PC-9 (cell line): ENCODE measurements around the gene DCUN1D1. TPM values are rescaled to one million over a fixed set of nuclear protein-coding genes. Genes with fewer than 3 reads are reported as not detected.

Source experiments
- BruUV-seq: library from RNA; stranded (reverse); fragments of 400-500 nt; replicated peaks from 2 replicates; lab custom pipeline; 2021; lab: Mats Ljungman, UMichigan
- CTCF ChIA-PET: fragments of 300-600 bp; sonication (Branson Sonifier 250); formaldehyde crosslinking; loops from one replicate; lab custom pipeline; 2022; ENCODE audit warnings: antibody characterized with exemption; lab: Charles Lee
- POLR2A ChIA-PET: fragments of 300-600 bp; sonication (Branson Sonifier 250); formaldehyde crosslinking; loops from one replicate; lab custom pipeline; 2022; ENCODE audit warnings: antibody characterized with exemption; ENCODE audit not compliant: unreplicated experiment; lab: Charles Lee
- DNase-seq, 2 experiments: peaks; one replicate each; pipeline versions ENCODE4 v3.0.0 to v3.0.0-alpha.2; 2015 to 2022; ENCODE audit warnings: mixed read lengths in 1 of 2
- H2AFZ ChIP-seq: fragments of 200-600 bp; sonication (generic); 2 replicates; pipeline ENCODE4 v1.8.1; 2017; ENCODE audit warnings: antibody characterized with exemption
- H3F3A ChIP-seq: fragments of 200-600 bp; sonication (generic); 2 replicates; pipeline ENCODE4 v1.8.1; 2017; ENCODE audit warnings: antibody characterized with exemption, mild to moderate bottlenecking, low read depth; ENCODE audit not compliant: insufficient read depth
- H3K27ac ChIP-seq: fragments of 200-600 bp; sonication (generic); 2 replicates; pipeline ENCODE4 v1.6.1; 2016; ENCODE audit warnings: mixed run types
- H3K27me3 ChIP-seq: fragments of 200-600 bp; sonication (generic); 2 replicates; pipeline ENCODE4 v1.6.1; 2016; ENCODE audit warnings: low read depth, mixed run types; ENCODE audit not compliant: insufficient read depth
- H3K36me3 ChIP-seq: fragments of 200-600 bp; sonication (generic); 2 replicates; pipeline ENCODE4 v1.6.1; 2016; ENCODE audit warnings: low read depth, mixed run types
- H3K4me1 ChIP-seq: fragments of 200-600 bp; sonication (generic); replicated peaks from 2 replicates; pipeline ENCODE4 v1.6.1; 2016; ENCODE audit warnings: mixed run types; ENCODE audit not compliant: insufficient read depth
- H3K4me2 ChIP-seq: fragments of 200-600 bp; sonication (generic); 2 replicates; pipeline ENCODE4 v1.6.1; 2017; ENCODE audit warnings: mixed run types
- H3K4me3 ChIP-seq: fragments of 200-600 bp; sonication (generic); 2 replicates; pipeline ENCODE4 v1.6.1; 2016; ENCODE audit warnings: mixed run types
- H3K79me2 ChIP-seq: fragments of 200-600 bp; sonication (generic); 2 replicates; pipeline ENCODE4 v1.6.1; 2017; ENCODE audit warnings: low read depth, mixed run types
- H3K9me2 ChIP-seq: fragments of 200-600 bp; sonication (generic); 2 replicates; pipeline ENCODE4 v1.8.1; 2017; ENCODE audit warnings: mild to moderate bottlenecking; ENCODE audit not compliant: insufficient read depth
- H3K9me3 ChIP-seq: fragments of 200-600 bp; sonication (generic); 2 replicates; pipeline ENCODE4 v1.8.1; 2016; ENCODE audit warnings: low read depth; ENCODE audit not compliant: insufficient read depth
- H4K20me1 ChIP-seq: fragments of 200-600 bp; sonication (generic); 2 replicates; pipeline ENCODE4 v1.8.1; 2017; ENCODE audit not compliant: insufficient read depth
- EZH2 ChIP-seq: fragments of 200-600 bp; sonication (generic); IDR thresholded peaks from 2 replicates; pipeline ENCODE4 v1.8.0; 2017; ENCODE audit warnings: antibody characterized with exemption, low read depth
- intact Hi-C: fragments of 100-400 bp; cut with micrococcal nuclease; formaldehyde crosslinking; loops from one replicate; pipeline ENCODE4 v1.10.0; 2022; ENCODE audit not compliant: unreplicated experiment
- total RNA-seq: library from RNA; stranded (reverse); gene quantifications from 2 replicates; pipeline ENCODE4 v1.2.3, GENCODE V29; 2021
- TF ChIP-seq, protein P1 (sequence below): fragments of 200-600 bp; sonication (generic); conservative IDR thresholded peaks from 2 replicates; pipeline ENCODE4 v1.6.1; 2017; ENCODE audit warnings: mixed run types, antibody characterized with exemption, mild to moderate bottlenecking, moderate library complexity

The DCUN1D1 gene
- total RNA-seq, 1 experiment from 2014 or later: 93.5 TPM

DNA sequence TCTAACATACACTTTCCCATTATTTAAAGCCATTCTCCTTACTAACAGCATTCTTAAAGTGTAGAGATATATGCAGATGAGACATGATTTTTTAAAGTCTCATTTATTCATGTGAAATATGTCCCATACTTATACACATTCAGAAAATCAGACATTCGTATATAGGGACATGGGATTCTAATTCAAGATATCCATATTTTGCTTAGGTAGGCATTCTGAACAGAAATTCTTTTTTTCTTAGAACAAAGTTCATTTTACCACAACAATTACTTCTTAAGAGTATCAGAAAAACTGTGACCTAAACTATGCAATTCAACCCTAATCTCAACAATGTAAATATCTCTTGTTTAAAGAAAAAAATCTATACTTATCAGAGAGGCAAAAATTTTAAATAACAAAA lies 16.2 kb downstream of the DCUN1D1 start:
- Histone ChIP-seq H3K36me3 (peaks cover 34% of the 10 kb centered on the region; the same call in 1 of the 2 replicates), H3K4me3 (no peak overlapping the region), H3K27ac (no peak overlapping the region), H3K27me3 (no peaks in the 10 kb centered on the region), H2AFZ (no peak overlapping the region), H3K4me1 (peaks cover 6% of the 10 kb centered on the region), H3K79me2 (peaks cover 51% of the 10 kb centered on the region), H3K9me3 (no peaks in the 10 kb centered on the region), H4K20me1 (peaks cover 14% of the 10 kb centered on the region; the same call in 1 of the 2 replicates), H3K4me2 (no peak overlapping the region), H3F3A (no peaks in the 10 kb centered on the region; the same call in 1 of the 2 replicates), H3K9me2 (no peaks in the 10 kb centered on the region)
- no peak for DNase-seq
- BruUV-seq: no TSS peak
- intact Hi-C loops: no loop called here
- ChIA-PET CTCF (no interaction called here), POLR2A (no interaction called here)
- no peak for TF ChIP-seq EZH2
- TF ChIP-seq, protein P1, sequence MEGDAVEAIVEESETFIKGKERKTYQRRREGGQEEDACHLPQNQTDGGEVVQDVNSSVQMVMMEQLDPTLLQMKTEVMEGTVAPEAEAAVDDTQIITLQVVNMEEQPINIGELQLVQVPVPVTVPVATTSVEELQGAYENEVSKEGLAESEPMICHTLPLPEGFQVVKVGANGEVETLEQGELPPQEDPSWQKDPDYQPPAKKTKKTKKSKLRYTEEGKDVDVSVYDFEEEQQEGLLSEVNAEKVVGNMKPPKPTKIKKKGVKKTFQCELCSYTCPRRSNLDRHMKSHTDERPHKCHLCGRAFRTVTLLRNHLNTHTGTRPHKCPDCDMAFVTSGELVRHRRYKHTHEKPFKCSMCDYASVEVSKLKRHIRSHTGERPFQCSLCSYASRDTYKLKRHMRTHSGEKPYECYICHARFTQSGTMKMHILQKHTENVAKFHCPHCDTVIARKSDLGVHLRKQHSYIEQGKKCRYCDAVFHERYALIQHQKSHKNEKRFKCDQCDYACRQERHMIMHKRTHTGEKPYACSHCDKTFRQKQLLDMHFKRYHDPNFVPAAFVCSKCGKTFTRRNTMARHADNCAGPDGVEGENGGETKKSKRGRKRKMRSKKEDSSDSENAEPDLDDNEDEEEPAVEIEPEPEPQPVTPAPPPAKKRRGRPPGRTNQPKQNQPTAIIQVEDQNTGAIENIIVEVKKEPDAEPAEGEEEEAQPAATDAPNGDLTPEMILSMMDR: no peak

DNA sequence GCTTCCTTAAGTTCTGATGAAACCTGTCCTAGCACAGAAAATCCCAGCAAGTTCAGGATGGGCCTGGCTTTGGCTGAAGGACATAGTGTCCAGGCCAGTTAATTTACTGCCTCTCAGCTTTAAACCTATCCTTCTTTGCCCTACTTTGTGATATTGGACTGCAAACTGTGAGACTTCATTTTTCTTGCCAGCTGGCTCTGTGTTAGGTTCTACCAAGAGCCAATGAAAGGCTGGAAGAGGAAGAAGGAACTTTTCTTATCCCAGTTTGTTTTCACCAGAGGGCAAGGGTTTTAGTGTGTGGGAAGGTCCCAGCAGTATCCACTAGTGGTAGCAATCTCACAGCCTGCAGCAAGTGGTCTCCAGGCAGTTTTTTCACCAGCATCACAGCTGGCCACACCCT lies 18.2 kb downstream of the DCUN1D1 start:
- Histone ChIP-seq H3K4me1 (no peaks in the 10 kb centered on the region), H3K27me3 (no peaks in the 10 kb centered on the region), H3K79me2 (peaks cover 32% of the 10 kb centered on the region), H3K4me2 (no peak overlapping the region), H3K27ac (no peak overlapping the region), H4K20me1 (peaks cover 7% of the 10 kb centered on the region; the same call in 1 of the 2 replicates), H2AFZ (no peak overlapping the region), H3K36me3 (peaks cover 42% of the 10 kb centered on the region), H3K4me3 (no peak overlapping the region), H3K9me2 (no peaks in the 10 kb centered on the region), H3F3A (no peaks in the 10 kb centered on the region; the same call in 1 of the 2 replicates), H3K9me3 (no peaks in the 10 kb centered on the region)
- intact Hi-C loops: no loop called here
- no peak for DNase-seq
- CTCF ChIA-PET: no interaction called here
- no TSS peak for BruUV-seq
- POLR2A ChIA-PET: no interaction called here
- TF ChIP-seq EZH2: no peak
- TF ChIP-seq, protein P1: no peak

DNA sequence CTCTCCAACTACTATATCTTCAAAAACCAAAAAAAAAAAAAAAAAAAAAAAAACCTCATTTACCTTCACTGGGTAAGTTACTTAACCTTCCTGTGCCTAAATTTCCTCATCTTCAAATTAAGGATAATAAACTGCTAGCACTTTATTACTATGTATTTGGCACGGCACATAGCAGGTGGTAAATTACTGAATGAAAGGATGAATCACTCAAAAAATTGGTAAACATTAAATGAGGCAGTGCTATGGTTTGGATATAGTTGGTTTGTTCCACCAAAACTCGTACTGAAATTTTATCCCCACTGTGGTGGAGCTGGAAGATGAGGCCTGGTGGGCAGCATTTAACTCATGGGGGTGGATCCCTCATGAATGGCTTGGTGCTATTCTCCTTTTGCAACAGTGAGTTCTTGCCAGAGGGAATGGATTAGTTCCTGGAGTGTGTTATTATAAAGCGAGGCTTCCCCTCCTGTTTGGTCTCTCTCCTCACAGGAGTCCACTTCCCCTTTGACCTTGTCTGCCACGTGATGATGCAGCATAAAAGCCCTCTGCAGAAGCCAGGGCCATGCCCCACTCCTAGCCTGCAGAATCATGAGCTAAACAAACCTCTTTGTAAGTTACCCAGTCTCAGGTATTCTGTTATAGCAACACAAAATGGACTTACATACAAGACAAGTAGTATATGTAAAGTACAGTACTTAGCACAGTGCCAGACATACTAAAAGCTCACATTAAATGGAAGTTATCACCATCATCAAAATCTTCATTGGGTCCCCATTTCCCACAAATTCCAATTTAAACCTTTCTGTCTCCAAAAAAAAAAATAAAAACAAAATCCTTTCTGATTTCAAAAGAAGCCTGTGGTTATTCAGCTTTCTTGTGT lies 20.6 kb downstream of the DCUN1D1 start:
- CTCF ChIA-PET: interaction anchor here (0.6 kb wide), 1 partner anchor 58 kb away, joined by 3 read pairs; no protein-coding TSS in a partner anchor
- Histone ChIP-seq H3K4me2 (no peak overlapping the region), H3K27me3 (no peaks in the 10 kb centered on the region), H3K79me2 (peaks cover 17% of the 10 kb centered on the region; the same call in 1 of the 2 replicates), H3K9me3 (no peaks in the 10 kb centered on the region), H3K27ac (no peak overlapping the region), H3K4me1 (no peaks in the 10 kb centered on the region), H3K4me3 (no peak overlapping the region), H2AFZ (no peak overlapping the region), H3K9me2 (no peaks in the 10 kb centered on the region), H3F3A (no peaks in the 10 kb centered on the region; the same call in 1 of the 2 replicates), H3K36me3 (peaks cover 49% of the 10 kb centered on the region), H4K20me1 (peaks cover 7% of the 10 kb centered on the region; the same call in 1 of the 2 replicates)
- TF ChIP-seq, protein P1: no peak
- TF ChIP-seq EZH2: no peak
- no peak for DNase-seq
- POLR2A ChIA-PET: interaction anchor here (0.7 kb wide), 1 partner anchor 805 kb away, joined by 11 read pairs; no protein-coding TSS in a partner anchor
- no TSS peak for BruUV-seq
- intact Hi-C loops: no loop called here
